Keratinocyte (primary cell): ENCODE results near the gene SLC39A11. TPM values are rescaled to one million over a fixed set of nuclear protein-coding genes. Genes with fewer than 3 reads are reported as not detected.

Experiments used
- DNase-seq: peaks from one replicate; pipeline ENCODE4 v3.0.0-alpha.2; 2011; ENCODE audit warnings: low read depth, missing footprints, low spot score
- FAIRE-seq: peaks from 2 replicates; lab custom pipeline; 2011; peaks lifted over from hg19 to GRCh38; lab: Jason Lieb, UNC
- H2AFZ ChIP-seq: 2 replicates; pipeline ENCODE4 v1.6.0; 2012; ENCODE audit warnings: low read length, control low read depth, inconsistent platforms; ENCODE audit not compliant: control insufficient read depth
- H3K27ac ChIP-seq: 2 replicates; pipeline ENCODE4 v1.5.1; 2011; ENCODE audit warnings: low read length; ENCODE audit not compliant: control insufficient read depth, insufficient read depth
- H3K27me3 ChIP-seq: 3 replicates; pipeline ENCODE4 v1.6.0; 2011; ENCODE audit warnings: low read length; ENCODE audit not compliant: control insufficient read depth, insufficient read depth; ENCODE audit errors: extremely low read depth
- H3K36me3 ChIP-seq, 2 experiments: 2 replicates in 1 of 2; 3 replicates in 1 of 2; pipeline ENCODE4 v1.5.1; 2011; ENCODE audit warnings: low read length in 2 of 2, mild to moderate bottlenecking in 1 of 2; ENCODE audit not compliant: control insufficient read depth in 2 of 2, insufficient read depth in 2 of 2; ENCODE audit errors: extremely low read depth in 1 of 2
- H3K4me1 ChIP-seq: 3 replicates; pipeline ENCODE4 v1.5.1; 2011; ENCODE audit warnings: low read length; ENCODE audit not compliant: control insufficient read depth, insufficient read depth; ENCODE audit errors: extremely low read depth
- H3K4me2 ChIP-seq: 3 replicates; pipeline ENCODE4 v1.6.0; 2011; ENCODE audit warnings: low read depth, low read length; ENCODE audit not compliant: control insufficient read depth, insufficient read depth; ENCODE audit errors: extremely low read depth
- H3K4me3 ChIP-seq, 3 experiments: fragments of 200-600 bp in 1 of 3; sonication (generic) in 1 of 3; 2 replicates in 2 of 3; 3 replicates in 1 of 3; pipeline ENCODE4 v1.5.1; 2011 to 2016; ENCODE audit warnings: low read length in 3 of 3, mild to moderate bottlenecking in 3 of 3, control low read depth in 2 of 3, inconsistent platforms in 1 of 3, low read depth in 1 of 3, mixed read lengths in 1 of 3, mixed run types in 1 of 3, moderate library complexity in 1 of 3; ENCODE audit not compliant: control insufficient read depth in 2 of 3, insufficient read depth in 2 of 3; ENCODE audit errors: extremely low read depth in 1 of 3
- H3K79me2 ChIP-seq: 2 replicates; pipeline ENCODE4 v1.6.0; 2012; ENCODE audit warnings: low read length; ENCODE audit not compliant: control insufficient read depth, insufficient read depth
- H3K9ac ChIP-seq: 3 replicates; pipeline ENCODE4 v1.6.0; 2011; ENCODE audit warnings: low read length; ENCODE audit not compliant: control insufficient read depth, insufficient read depth; ENCODE audit errors: extremely low read depth
- H3K9me1 ChIP-seq: 3 replicates; pipeline ENCODE4 v1.6.0; 2011; ENCODE audit warnings: low read length; ENCODE audit not compliant: control insufficient read depth, insufficient read depth; ENCODE audit errors: extremely low read depth
- H3K9me3 ChIP-seq: 2 replicates; pipeline ENCODE4 v1.5.1; 2012; ENCODE audit warnings: low read depth, low read length; ENCODE audit not compliant: control insufficient read depth
- H4K20me1 ChIP-seq: 3 replicates; pipeline ENCODE4 v1.6.0; 2011; ENCODE audit warnings: low read length; ENCODE audit not compliant: control insufficient read depth, insufficient read depth; ENCODE audit errors: extremely low read depth
- EZH2 ChIP-seq: IDR thresholded peaks from one replicate; pipeline ENCODE4 v1.6.1; 2012; ENCODE audit warnings: inconsistent platforms, mild to moderate bottlenecking, low read length, moderate library complexity
- dilution Hi-C: fragments of 300-500 bp; cut with MboI; formaldehyde crosslinking; loops from one replicate; pipeline ENCODE4 v1.7.0; 2020; ENCODE audit warnings: low sequenced_read_pairs; ENCODE audit not compliant: extremely low pct_ligation_motif_present
- polyA plus RNA-seq, 5 experiments: library from polyadenylated mRNA; depleted of rRNA in 3 of 5; stranded (reverse) in 3 of 5; stranded (forward) in 1 of 5; unstranded in 1 of 5; fragments of >200 nt; gene quantifications; 1 replicate in 1 of 5; 2 replicates in 3 of 5; 3 replicates in 1 of 5; pipeline versions ENCODE4 v1.2.1 to v1.2.3, GENCODE V29; 2011 to 2012; ENCODE audit warnings: missing spikeins in 2 of 5, low read depth in 1 of 5, low replicate concordance in 1 of 5
- TF ChIP-seq, protein P1 (sequence below), 3 experiments: IDR thresholded peaks in 1 of 3; conservative IDR thresholded peaks in 1 of 3; optimal IDR thresholded peaks in 1 of 3; 2 replicates in 2 of 3; 3 replicates in 1 of 3; pipeline versions ENCODE3 to v1.5.1; 2011; ENCODE audit warnings: low read length in 3 of 3, mild to moderate bottlenecking in 3 of 3, moderate library complexity in 2 of 3, control low read depth in 1 of 3, inconsistent platforms in 1 of 3; ENCODE audit not compliant: insufficient read depth in 2 of 3; ENCODE audit errors: extremely low read depth in 1 of 3

SLC39A11 gene
- polyA plus RNA-seq, 1 donor (not counting 4 experiments of a cell fraction or from before 2014, with no cell fraction given), result 11.5 TPM

DNA sequence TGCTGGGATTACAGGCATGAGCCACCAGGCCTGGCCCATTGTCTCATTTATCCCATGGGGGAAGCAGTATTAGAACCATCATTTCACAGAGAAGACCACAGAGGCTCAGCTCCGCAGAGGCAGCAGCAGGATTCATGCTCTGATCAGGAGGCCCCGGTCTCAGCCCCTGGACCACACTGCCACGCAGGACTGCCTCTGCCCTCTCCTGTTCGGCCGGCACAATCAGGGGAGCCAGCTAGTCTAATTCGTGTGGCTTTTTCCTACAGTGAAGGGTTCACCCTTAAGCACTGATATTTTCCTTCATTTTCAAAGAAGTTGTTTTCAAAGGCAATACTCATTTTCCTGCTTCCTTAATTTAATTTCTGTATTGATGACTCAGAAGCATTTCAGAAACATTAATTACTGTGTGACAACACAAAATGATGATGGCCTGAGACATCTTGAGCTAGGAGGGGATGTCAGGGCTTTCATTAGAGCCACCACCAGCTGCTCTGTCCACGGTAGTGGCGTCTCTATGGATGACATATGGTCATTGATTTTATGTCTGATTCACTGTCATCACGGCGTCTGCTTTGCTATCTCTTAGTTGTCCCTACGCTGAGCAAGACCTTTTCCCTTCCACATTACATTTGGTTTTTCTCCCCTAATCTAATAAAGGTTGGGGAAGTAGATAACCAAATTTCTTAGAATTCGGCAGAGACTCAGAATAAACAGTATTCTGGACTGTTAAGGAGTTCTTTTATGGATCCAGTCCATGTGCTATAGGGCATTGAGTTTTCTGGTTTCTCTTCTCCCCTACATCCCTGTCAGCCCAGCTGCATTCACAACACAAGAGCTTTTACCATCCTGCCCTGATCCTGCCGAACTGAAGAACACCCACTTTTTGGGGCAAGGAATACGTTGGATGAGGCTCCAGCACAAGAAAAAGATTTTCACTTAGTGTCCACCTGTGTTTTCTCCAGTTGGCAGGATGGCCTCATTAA is 314.0 kb downstream of the SLC39A11 start:
- H3K4me3 ChIP-seq, result no peak overlapping the region
- no peaks in the 10 kb centered on the region for H3K36me3 ChIP-seq
- no peak for FAIRE-seq
- no peak overlapping the region for H3K27ac ChIP-seq
- no peak overlapping the region for H2AFZ ChIP-seq
- no peaks in the 10 kb centered on the region for H4K20me1 ChIP-seq
- peaks cover 4% of the 10 kb centered on the region for H3K4me1 ChIP-seq
- H3K9ac ChIP-seq, result no peak overlapping the region
- dilution Hi-C loops, result no loop called here
- H3K27me3 ChIP-seq, result no peaks in the 10 kb centered on the region
- no peaks in the 10 kb centered on the region for H3K9me1 ChIP-seq
- no peak overlapping the region for H3K4me2 ChIP-seq
- H3K79me2 ChIP-seq, result no peaks in the 10 kb centered on the region
- TF ChIP-seq EZH2, result no peak
- TF ChIP-seq, protein P1, sequence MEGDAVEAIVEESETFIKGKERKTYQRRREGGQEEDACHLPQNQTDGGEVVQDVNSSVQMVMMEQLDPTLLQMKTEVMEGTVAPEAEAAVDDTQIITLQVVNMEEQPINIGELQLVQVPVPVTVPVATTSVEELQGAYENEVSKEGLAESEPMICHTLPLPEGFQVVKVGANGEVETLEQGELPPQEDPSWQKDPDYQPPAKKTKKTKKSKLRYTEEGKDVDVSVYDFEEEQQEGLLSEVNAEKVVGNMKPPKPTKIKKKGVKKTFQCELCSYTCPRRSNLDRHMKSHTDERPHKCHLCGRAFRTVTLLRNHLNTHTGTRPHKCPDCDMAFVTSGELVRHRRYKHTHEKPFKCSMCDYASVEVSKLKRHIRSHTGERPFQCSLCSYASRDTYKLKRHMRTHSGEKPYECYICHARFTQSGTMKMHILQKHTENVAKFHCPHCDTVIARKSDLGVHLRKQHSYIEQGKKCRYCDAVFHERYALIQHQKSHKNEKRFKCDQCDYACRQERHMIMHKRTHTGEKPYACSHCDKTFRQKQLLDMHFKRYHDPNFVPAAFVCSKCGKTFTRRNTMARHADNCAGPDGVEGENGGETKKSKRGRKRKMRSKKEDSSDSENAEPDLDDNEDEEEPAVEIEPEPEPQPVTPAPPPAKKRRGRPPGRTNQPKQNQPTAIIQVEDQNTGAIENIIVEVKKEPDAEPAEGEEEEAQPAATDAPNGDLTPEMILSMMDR (optimal IDR thresholded peaks at IDR 0.05 in 1 of 3, IDR thresholded peaks at IDR 0.05 in 1 of 3, conservative IDR thresholded peaks at IDR 0.05 in 1 of 3; ENCODE audit: extremely low read depth in 1 of 3, insufficient read depth in 2 of 3, low read length in 3 of 3), result no peak
- DNase-seq, result no peak
- no peaks in the 10 kb centered on the region for H3K9me3 ChIP-seq

DNA sequence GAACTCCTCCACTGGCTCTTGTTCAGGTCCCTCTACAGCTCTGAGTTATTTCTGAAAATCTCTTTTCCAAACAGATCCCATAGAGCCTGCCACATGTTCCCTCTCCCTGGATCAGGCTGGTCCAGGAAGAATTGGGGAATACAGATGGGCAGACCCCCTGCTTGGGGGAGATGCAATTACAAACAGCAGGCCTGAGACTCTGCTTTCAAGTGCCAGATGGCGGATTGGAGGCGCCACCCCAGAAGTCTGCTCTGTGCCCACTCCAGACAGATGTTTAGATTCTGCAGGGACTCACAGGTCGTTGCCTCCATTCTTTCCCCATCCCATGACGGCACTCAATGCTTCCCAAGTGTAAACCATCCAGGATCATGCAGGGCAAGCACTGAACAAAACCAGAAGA is 316.6 kb downstream of the SLC39A11 start:
- Histone ChIP-seq H3K9me3 (no peaks in the 10 kb centered on the region), H3K9me1 (no peaks in the 10 kb centered on the region), H3K4me2 (no peak overlapping the region), H3K9ac (no peak overlapping the region), H2AFZ (no peak overlapping the region), H3K27ac (no peak overlapping the region), H4K20me1 (no peaks in the 10 kb centered on the region), H3K27me3 (no peaks in the 10 kb centered on the region), H3K4me1 (no peaks in the 10 kb centered on the region), H3K36me3 (no peaks in the 10 kb centered on the region), H3K4me3 (no peak overlapping the region), H3K79me2 (no peaks in the 10 kb centered on the region)
- TF ChIP-seq, protein P1 (optimal IDR thresholded peaks at IDR 0.05 in 1 of 3, IDR thresholded peaks at IDR 0.05 in 1 of 3, conservative IDR thresholded peaks at IDR 0.05 in 1 of 3; ENCODE audit: extremely low read depth in 1 of 3, insufficient read depth in 2 of 3, low read length in 3 of 3), result no peak
- no peak for TF ChIP-seq EZH2
- DNase-seq (no peak), FAIRE-seq (no peak)
- dilution Hi-C loops, result no loop called here
